ENCODE measurements around the gene CHRNA4.

Gene CHRNA4

DNA sequence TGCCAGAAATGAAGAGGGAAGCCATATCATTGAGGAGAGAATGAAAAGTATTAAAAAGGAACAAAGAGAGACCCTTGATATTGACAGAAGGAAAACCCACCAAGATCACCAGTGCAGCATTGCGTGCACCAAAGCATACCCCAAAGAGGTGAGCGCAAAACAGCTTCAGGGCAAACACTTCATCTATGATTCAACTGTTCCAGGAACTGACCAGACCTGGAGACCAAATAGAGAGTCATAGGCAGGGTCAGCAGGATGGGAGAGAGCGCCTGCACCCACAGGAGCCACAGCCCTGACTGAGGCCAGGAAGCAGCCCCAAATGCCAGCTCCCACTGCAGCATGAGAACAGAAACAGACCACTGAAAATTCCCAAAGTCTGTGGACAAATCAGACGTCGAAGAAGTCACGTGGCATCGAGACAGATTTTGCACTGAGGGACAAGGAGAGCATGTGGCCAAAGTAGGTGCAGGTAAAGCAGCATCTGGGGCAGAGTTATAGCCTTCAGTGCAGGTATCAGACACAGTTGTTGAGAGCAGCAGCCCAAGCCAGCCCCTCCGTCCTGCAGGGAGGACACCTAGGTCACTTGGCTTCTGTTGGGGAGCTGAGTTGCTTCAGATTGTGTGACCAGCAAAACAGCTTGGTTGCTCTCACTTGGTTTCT, 29.3 kb downstream of the CHRNA4 start:
- no peak for DNase-seq

GRCh38 chr20:63330940-63331339, 30.2 kb downstream of the CHRNA4 start:
- no peak for DNase-seq

- no peak for DNase-seq
These were observed 30.9 kb downstream of the CHRNA4 start for GRCh38 chr20:63330084-63330760.

GRCh38 chr20:63329331-63330083, 31.6 kb downstream of the CHRNA4 start:
- no peak for DNase-seq

DNA sequence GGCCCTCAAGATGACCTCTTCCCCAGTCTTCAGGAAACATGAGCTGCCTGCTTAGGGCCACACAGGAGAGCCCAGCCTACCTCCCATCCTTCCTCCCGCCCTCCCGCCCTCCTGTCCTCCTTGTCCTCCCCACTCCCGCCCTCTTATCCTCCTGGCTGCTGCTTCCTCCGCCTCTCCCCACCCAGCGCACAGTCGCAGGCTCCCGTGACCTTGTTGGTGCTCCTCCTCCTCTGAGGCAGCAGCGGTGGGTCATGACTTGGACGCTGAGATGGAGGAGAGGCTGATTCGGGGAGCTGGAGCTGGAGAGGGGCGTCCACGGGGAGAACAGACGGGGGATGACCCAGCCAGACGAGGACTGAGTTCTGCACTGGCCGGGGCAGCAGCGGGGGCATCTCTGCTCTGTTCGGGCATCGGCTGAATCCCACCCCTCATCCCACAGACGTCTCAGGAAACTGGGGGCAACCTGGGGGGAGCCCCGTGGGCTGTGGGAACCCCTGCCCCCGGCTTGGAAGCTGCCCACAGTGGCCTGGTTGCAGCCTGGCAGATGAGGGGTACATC, 32.4 kb downstream of the CHRNA4 start:
- no peak for DNase-seq

GRCh38 chr20:63328026-63328700, 33.0 kb downstream of the CHRNA4 start:
- no peak for DNase-seq

DNA sequence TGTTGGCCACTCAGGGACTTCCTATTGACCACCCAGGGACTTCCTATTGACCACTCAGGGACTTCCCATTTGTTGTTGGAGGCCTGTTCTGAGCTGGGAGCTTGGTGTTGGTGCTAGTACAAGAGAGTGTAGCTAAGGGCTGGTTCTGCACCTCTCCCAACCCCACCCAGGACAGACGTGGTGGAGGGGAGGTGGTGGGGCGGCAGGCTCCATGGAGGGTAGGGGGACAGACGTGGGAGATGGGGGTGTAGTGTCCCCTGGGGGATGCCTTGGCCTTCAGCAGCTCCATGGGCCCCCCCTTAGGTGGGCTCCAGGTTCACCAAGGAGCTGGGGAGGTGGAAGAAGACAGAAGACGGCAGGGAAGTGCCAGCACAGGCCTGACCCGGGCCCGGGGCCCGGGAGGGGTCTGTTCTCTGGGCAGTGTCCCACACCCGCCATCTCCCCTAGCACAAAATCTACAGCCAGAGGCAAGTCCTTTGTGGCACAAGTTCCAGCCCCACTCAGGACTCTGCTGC, 33.9 kb downstream of the CHRNA4 start:
- DNase-seq: no peak

DNA sequence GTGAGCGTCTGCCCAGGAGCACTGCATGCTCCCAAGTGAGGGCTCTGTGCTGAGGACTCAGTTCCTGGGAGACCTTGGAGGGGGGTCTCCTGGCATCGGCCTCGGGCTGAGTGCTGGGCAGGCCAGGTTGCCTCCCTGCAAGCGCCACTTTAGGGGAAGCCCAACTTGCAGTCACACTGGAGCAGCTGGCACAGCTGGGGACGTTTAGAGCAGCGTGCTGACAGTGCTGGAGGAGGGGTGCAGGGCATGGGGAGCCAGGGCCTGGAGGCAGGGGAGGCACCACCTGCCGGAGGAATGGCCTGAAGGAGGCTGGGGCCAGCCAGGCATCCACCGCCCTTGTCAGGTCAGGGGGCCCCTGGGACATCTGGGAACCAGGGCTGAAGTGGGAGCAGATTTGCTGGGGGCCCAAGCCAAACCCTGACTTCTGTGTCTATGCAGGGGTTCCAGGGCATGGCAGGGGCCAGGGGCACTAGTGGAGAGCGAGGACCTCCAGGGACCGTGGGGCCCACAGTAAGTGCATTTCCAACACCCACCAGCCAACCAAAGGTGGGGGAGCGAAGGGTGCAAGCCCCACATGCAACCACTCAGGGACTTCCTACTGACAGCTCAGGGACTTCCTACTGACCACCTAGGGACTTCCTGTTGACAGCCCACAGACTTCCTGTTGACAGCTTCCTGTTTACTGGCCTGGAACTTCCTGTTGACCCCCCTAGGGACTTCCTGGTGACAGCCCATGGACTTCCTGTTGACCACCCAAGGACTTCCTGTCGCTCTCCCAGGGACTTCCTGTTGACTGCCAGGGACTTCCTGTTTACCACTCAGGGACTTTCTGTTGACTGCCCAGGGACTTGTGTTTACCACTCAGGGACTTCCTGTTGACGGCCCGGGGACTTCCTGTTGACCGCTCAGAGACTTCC, 34.6 kb downstream of the CHRNA4 start:
- no peak for DNase-seq

GRCh38 chr20:63325554-63326313, 35.4 kb downstream of the CHRNA4 start:
- no peak for DNase-seq

GRCh38 chr20:63325021-63325471, 36.1 kb downstream of the CHRNA4 start:
- no peak for DNase-seq

DNA sequence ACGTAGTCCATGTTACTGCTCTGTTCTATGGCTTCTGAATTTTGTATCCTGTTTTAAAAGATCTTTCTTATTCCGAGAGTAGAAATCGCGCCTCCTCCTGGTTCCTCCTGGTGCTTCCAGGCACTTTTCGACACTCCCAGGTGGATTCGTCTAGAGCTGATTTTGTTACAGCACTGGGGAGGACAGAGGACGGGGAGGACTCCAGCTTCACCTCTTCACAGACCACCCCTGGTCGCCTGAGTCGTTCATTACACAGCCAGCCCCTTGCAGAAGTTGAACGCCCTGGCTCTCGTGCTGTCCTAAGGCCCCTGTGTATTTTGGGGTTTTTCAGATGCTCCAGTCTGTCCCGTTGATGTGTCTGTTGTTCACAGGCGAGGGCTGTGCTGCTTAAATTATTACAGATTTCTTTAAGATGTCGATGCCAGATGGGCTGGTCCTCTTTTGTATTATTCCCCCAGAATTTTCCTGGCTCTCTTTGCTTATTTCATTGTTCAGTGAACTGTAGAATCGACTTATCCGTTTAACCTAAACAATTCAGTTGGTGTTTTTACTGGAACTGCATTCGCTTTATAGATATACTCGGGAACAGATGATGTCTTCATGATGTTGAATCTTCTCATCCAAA, 37.7 kb downstream of the CHRNA4 start:
- DNase-seq: no peak

DNA sequence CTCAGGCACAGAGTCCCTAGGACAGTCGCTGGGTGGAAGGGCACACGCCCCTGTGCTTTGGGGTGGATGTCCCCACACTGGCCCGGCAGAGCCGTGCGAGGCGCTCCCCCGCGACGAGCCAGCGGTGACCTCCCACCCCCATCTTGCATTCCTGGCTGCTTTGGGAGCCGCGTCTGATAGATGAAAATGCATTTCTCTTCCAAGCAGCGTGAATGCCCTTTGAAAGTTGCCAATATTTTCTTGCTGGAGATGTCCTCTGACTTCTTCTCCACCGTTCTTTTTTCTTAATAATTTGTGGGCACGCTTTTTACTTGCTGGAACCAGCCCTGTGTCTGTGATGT, 38.2 kb downstream of the CHRNA4 start:
- no peak for DNase-seq

DNA sequence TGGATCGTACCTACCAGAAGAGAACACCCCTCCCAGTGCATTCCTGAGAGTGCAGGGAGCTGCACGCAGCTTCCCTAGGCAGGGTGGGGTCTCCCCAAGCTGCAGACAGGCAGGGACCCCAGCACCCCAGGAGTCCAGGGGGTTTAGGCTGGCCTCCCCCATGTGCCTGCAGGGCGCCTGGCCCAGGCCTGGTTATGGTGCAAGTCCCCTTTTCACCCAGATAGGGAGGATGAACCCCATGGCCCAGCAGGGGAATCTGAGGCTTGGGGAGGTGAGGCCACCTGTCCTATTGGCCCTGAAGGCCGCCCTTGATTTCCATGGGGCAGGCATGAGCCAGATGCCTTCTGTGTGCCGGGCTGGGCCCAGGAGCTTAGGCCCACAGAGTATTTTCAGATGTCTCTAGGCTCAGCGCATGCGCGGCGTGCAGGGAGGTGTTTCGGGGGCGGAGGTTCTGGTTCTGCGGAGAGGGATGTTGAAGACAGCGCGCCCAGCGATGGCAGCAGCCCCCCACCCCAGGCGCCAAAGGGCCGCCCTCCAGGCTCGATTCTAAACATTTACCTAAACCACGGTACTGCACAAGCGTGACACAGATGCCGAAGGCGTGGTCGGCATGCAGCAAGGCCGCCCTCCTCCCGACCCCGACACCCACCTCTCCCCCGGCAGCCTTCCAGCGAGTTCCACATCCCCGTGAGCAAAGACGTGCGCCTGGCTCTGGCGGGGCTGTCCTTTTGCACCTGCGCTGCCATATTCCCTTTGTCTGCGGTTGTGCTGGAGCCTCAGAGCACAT, 38.8 kb downstream of the CHRNA4 start:
- no peak for DNase-seq

- DNase-seq: no peak
These were observed 39.9 kb downstream of the CHRNA4 start for GRCh38 chr20:63321148-63321831.

DNA sequence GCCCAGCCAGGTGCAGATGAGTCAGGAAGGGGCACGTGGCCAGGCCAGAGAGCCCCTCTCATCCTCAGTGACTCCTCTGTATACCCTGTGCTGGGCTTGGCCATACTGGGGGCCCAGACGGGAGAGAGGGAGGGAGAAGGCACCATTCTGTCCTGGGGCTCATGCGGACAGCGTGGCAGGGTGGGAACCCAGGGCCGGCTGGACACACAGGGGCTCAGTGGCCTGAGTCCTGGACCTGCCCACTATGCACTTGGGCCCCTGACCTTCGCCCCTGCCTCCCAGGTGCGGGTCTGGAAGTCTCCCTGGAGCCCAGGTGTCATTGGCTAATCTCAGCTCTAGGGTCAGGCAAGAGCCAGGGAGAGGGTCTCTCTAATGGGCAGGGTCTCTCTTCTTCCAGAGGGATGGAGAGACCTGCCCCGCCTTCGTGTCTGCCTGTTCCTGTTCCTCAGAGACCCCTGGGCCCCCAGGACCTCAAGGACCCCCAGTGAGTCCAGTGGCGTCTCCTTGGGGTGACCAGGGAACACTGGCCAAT, 40.5 kb downstream of the CHRNA4 start:
- DNase-seq: no peak

- no peak for DNase-seq
These were observed 41.1 kb downstream of the CHRNA4 start for GRCh38 chr20:63320041-63320511.

DNA sequence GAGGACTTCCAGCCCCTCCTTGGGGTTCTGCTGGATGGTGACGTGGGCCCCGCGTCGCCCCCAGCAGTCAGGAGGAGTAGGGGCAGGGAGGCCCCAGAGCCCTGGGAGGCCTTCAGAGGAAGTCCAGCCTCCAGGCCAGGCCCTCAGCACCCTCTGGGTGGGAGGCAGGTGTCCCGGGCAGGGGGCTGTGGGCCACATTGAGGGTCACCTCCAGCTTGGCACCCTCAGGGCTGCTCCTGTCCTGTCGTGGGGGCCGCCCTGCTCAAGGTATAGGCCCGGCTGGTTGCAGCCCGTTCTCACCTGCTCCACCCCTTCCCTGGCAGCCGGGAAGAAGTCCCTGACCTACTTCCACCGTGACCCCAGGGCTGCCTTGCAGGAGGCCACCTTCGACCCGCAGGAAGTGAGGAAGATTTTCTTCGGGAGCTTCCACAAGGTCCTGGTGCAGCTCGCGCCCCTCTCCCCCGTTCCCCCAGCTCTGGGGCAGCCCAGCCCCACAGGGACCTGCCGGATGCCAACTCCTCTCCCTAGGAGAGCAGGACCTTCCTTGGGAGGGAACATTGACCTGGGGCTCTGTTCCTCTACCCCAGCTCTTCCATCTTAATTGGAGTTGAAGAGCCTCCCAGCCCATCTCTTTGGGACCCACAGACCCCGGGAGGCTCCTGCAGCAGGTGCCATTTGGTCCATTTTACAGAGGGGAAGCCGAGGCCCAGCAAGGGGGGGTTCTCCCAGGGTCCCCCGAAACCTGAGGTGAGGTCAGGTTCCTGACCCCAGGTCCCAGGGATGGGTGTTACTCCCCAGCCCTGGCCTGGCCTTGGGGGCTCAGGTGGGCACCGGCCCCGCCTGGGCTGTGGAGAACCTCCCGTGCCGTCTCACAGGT, 41.7 kb downstream of the CHRNA4 start:
- DNase-seq: no peak
